Caco-2 (cell line): ENCODE results near the gene SH3BGRL2. TPM values are rescaled to one million over a fixed set of nuclear protein-coding genes. Genes with fewer than 3 reads are reported as not detected.

ENCODE experiments used
- BruUV-seq: library from RNA; stranded (reverse); fragments of 400-500 nt; replicated peaks from 2 replicates; lab custom pipeline; 2021; lab: Mats Ljungman, UMichigan
- CTCF ChIA-PET: fragments of 300-600 bp; sonication (Branson Sonifier 250); formaldehyde crosslinking; loops from one replicate; lab custom pipeline; 2022; ENCODE audit warnings: antibody characterized with exemption; lab: Charles Lee
- POLR2A ChIA-PET: fragments of 300-600 bp; sonication (Branson Sonifier 250); formaldehyde crosslinking; loops from one replicate; lab custom pipeline; 2022; ENCODE audit warnings: antibody characterized with exemption; lab: Charles Lee
- DNase-seq, 2 experiments: peaks; one replicate each; pipeline versions ENCODE4 v3.0.0 to v3.0.0-alpha.2; 2020 to 2022
- H3K27me3 ChIP-seq: replicated peaks from 2 replicates; pipeline ENCODE4 v1.6.0; 2011; ENCODE audit warnings: low read length; ENCODE audit not compliant: control insufficient read depth, insufficient read depth
- H3K36me3 ChIP-seq: 2 replicates; pipeline ENCODE4 v1.5.1; 2011; ENCODE audit warnings: low read length; ENCODE audit not compliant: control insufficient read depth, insufficient read depth
- H3K4me1 ChIP-seq: fragments of 250-450 bp; sonication (Bioruptor Pico); 2 replicates; pipeline ENCODE4 v1.5.1; 2020; ENCODE audit warnings: mild to moderate bottlenecking
- H3K4me3 ChIP-seq: 2 replicates; pipeline ENCODE4 v1.5.1; 2011; ENCODE audit warnings: low read depth, mild to moderate bottlenecking, control low read depth, low read length
- H3K9me3 ChIP-seq: fragments of 250-450 bp; sonication (Bioruptor Pico); 2 replicates; pipeline ENCODE4 v1.5.1; 2020; ENCODE audit warnings: mild to moderate bottlenecking, moderate library complexity
- H3K27ac Mint-ChIP-seq: one replicate; pipeline ENCODE4 v1.8.0; 2022; ENCODE audit warnings: mixed read lengths; ENCODE audit not compliant: unreplicated experiment
- H3K27me3 Mint-ChIP-seq: one replicate; pipeline ENCODE4 v1.8.0; 2022; ENCODE audit warnings: mixed read lengths; ENCODE audit not compliant: insufficient read depth, unreplicated experiment
- H3K36me3 Mint-ChIP-seq: one replicate; pipeline ENCODE4 v1.8.0; 2022; ENCODE audit warnings: mild to moderate bottlenecking, mixed read lengths; ENCODE audit not compliant: insufficient read depth, unreplicated experiment
- H3K4me1 Mint-ChIP-seq: one replicate; pipeline ENCODE4 v1.8.0; 2022; ENCODE audit warnings: low read depth, mixed read lengths; ENCODE audit not compliant: unreplicated experiment
- H3K4me3 Mint-ChIP-seq: one replicate; pipeline ENCODE4 v1.8.0; 2022; ENCODE audit warnings: mild to moderate bottlenecking, moderate library complexity, mixed read lengths; ENCODE audit not compliant: unreplicated experiment
- H3K9me3 Mint-ChIP-seq: one replicate; pipeline ENCODE4 v1.8.0; 2022; ENCODE audit warnings: mixed read lengths; ENCODE audit not compliant: unreplicated experiment
- CTCF ChIP-seq, 2 experiments: fragments of 200-600 bp in 1 of 2; IDR thresholded peaks; 1 replicate in 1 of 2; 2 replicates in 1 of 2; pipeline versions ENCODE4 v1.5.1 to v1.8.0; 2011 to 2022; ENCODE audit warnings: antibody characterized with exemption in 1 of 2, control low read depth in 1 of 2, inconsistent platforms in 1 of 2, low read depth in 1 of 2, low read length in 1 of 2, mild to moderate bottlenecking in 1 of 2, moderate library complexity in 1 of 2; ENCODE audit not compliant: insufficient read depth in 1 of 2, severe bottlenecking in 1 of 2, unreplicated experiment in 1 of 2
- intact Hi-C: fragments of 100-400 bp; cut with micrococcal nuclease; formaldehyde crosslinking; loops from one replicate; pipeline ENCODE4 v1.10.0; 2022; ENCODE audit not compliant: unreplicated experiment
- total RNA-seq: library from RNA; stranded (reverse); gene quantifications from 2 replicates; pipeline ENCODE4 v1.2.3, GENCODE V29; 2022

Gene SH3BGRL2
- total RNA-seq, 1 experiment from 2014 or later = 102 TPM

GRCh38 chr6:79708095-79708791, 77.1 kb downstream of the SH3BGRL2 start:
- POLR2A ChIA-PET = no interaction called here
- Histone ChIP-seq H3K27me3 (no peaks in the 10 kb centered on the region), H3K36me3 (no peaks in the 10 kb centered on the region), H3K4me3 (no peak overlapping the region), H3K9me3 (no peaks in the 10 kb centered on the region), H3K4me1 (peaks cover 14% of the 10 kb centered on the region)
- Mint-ChIP-seq H3K9me3 (no peaks in the 10 kb centered on the region), H3K27me3 (no peaks in the 10 kb centered on the region), H3K36me3 (peaks cover 19% of the 10 kb centered on the region), H3K27ac (no peak overlapping the region), H3K4me3 (no peak overlapping the region), H3K4me1 (peaks cover 29% of the 10 kb centered on the region)
- DNase-seq = no peak
- CTCF ChIA-PET = interaction anchor here (0.7 kb wide), 1 partner anchor 138 kb away, joined by 3 read pairs; no protein-coding TSS in a partner anchor
- TF ChIP-seq CTCF (IDR thresholded peaks at IDR 0.05; ENCODE audit: insufficient read depth in 1 of 2, low read depth in 1 of 2, low read length in 1 of 2, severe bottlenecking in 1 of 2, unreplicated experiment in 1 of 2) = no peak
- BruUV-seq = no TSS peak
- intact Hi-C loops = loop anchor here (2.0 kb wide), 1 partner anchor 29 kb away; no protein-coding TSS in a partner anchor

- Histone ChIP-seq H3K4me1 (peaks cover 17% of the 10 kb centered on the region), H3K9me3 (no peaks in the 10 kb centered on the region), H3K4me3 (no peak overlapping the region), H3K36me3 (no peaks in the 10 kb centered on the region; the same call in 1 of the 2 replicates), H3K27me3 (no peaks in the 10 kb centered on the region)
- no peak for DNase-seq
- Mint-ChIP-seq H3K4me1 (peaks cover 29% of the 10 kb centered on the region), H3K36me3 (peaks cover 20% of the 10 kb centered on the region), H3K27ac (no peak overlapping the region), H3K9me3 (no peaks in the 10 kb centered on the region), H3K27me3 (no peaks in the 10 kb centered on the region), H3K4me3 (no peak overlapping the region)
- TF ChIP-seq CTCF (IDR thresholded peaks at IDR 0.05; ENCODE audit: insufficient read depth in 1 of 2, low read depth in 1 of 2, low read length in 1 of 2, severe bottlenecking in 1 of 2, unreplicated experiment in 1 of 2) = no peak
- POLR2A ChIA-PET = no interaction called here
- intact Hi-C loops = loop anchor here (5.0 to 10.0 kb wide), 2 partner anchors 157 to 505 kb away; no protein-coding TSS in a partner anchor
- no TSS peak for BruUV-seq
- CTCF ChIA-PET = no interaction called here
Observed at GRCh38 chr6:79710127-79710526, 79.0 kb downstream of the SH3BGRL2 start.

GRCh38 chr6:79711167-79711566, 80.0 kb downstream of the SH3BGRL2 start:
- no peak overlapping the region for H3K27ac Mint-ChIP-seq
- no peak overlapping the region for H3K4me3 Mint-ChIP-seq
- H3K27me3 Mint-ChIP-seq = no peaks in the 10 kb centered on the region
- H3K4me3 ChIP-seq = no peak overlapping the region
- TF ChIP-seq CTCF (IDR thresholded peaks at IDR 0.05; ENCODE audit: insufficient read depth in 1 of 2, low read depth in 1 of 2, low read length in 1 of 2, severe bottlenecking in 1 of 2, unreplicated experiment in 1 of 2) = no peak
- no peaks in the 10 kb centered on the region for H3K9me3 ChIP-seq
- H3K9me3 Mint-ChIP-seq = no peaks in the 10 kb centered on the region
- no peaks in the 10 kb centered on the region; the same call in 1 of the 2 replicates for H3K36me3 ChIP-seq
- no peaks in the 10 kb centered on the region for H3K27me3 ChIP-seq
- peaks cover 17% of the 10 kb centered on the region for H3K4me1 ChIP-seq
- POLR2A ChIA-PET = no interaction called here
- peaks cover 20% of the 10 kb centered on the region for H3K36me3 Mint-ChIP-seq
- H3K4me1 Mint-ChIP-seq = peaks cover 29% of the 10 kb centered on the region
- CTCF ChIA-PET = no interaction called here
- no peak for DNase-seq
- intact Hi-C loops = loop anchor here (5.0 to 10.0 kb wide), 2 partner anchors 156 to 506 kb away; no protein-coding TSS in a partner anchor
- BruUV-seq = no TSS peak
